NCI-H82 treated with DMSO at 0.1 percent for 48 hours (cell line): ENCODE results near the gene KCNK17.

ENCODE experiments used
- DNase-seq: peaks from one replicate; lab custom pipeline; 2025; ENCODE audit not compliant: unreplicated experiment; lab: John Stamatoyannopoulos, UW

KCNK17 gene

DNA sequence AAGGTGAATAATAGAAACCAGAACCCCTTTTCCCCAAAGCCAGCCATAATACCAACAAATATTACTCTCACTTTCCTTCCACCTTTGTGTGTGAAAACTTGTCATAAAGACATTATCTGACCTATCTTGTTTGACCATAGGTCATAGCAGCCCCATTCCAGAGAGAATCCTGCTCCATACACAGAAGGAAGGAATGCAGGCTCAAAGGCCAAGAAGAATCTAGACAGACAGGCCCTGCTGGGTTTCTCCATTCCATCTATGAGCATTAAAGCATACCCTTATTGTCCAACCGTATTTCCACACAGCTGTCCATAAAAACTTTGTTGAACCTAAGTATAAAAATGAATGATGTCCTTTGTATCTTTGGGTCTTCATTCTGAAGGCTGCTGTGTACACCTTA lies 44.3 kb downstream of the KCNK17 start:
- DNase-seq: no peak

DNA sequence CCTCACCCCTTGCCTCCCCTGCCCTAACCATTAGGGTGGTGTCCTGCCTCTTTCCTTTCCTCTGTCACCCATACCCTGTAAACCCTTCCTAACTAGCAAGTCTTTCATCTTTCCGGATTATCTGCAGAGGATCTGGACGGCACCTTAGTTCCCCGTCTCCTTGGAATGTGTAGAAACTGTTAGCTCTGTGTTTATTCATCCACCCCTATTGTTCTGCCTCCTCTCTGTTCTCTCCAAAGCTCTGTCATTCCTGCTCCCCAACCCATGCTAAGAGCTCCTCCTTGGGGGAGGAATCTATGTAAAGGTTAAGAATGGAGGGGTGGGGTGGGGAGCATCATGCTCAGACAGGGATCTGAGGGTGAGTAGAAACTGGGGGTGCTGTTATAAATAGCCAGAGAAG lies 45.5 kb downstream of the KCNK17 start:
- no peak for DNase-seq

DNA sequence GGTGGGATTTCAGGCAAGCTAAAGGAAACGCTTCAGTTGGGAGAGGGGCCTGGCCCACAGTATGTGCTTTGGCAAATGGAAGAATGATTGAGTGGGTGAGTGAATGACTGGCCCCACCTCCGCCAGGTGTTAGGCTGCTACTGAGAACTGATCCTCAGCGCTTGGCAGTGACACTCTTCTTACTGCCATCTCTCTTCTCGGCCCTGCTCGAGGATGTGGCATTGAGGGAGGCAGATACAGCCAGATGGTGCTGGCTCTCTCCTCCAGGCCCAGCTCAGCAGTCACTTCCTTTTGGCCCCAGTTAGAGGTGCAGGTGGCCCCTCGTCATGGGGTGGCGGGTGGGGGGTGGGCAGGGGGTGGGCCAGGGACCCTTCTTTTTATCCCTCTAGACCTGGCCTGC lies 46.0 kb downstream of the KCNK17 start:
- no peak for DNase-seq

DNA sequence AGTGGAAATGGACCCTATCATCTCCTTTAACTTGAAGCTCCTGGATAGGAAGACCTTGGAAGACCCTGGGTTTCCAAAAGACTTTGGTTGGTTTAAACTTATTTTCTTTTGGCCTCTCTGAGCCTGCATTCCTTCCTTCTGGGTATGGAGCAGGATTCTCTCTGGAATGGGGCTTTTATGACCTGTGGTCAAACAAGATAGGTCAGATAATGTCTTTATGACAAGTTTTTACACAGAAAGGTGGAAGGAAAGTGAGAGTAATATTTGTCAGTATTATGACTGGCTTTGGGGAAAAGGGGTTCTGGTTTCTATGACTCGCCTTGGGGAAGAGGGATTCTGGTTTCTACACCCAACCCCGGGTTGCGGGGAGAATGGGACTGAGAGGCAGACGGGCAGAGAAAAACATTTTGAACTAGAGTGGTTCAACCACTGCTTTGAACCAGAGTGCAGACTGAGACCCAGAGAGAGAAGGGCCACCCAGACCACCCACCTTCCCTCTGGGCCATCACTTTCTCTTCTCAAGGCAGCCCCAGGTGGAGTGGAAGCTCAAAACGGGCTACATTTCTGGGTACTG lies 47.4 kb downstream of the KCNK17 start:
- no peak for DNase-seq

DNA sequence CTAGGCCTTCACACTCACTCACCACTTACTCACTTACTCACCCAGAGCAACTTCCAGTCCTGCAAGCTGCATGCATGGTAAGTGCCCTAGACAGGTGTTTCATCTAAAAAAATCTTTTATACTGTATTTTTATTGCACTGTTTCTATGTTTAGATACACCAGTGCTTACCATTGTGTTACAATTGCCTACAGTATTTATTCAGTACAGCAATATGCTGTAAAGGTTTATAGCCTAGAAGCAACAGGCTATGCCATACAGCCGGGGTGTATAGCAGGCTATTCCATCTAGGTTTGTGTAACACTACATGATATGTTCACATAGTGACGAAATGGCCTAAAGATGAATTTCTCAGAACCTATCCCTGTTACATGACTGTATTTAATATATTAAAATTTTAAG lies 47.8 kb downstream of the KCNK17 start:
- DNase-seq: no peak

DNA sequence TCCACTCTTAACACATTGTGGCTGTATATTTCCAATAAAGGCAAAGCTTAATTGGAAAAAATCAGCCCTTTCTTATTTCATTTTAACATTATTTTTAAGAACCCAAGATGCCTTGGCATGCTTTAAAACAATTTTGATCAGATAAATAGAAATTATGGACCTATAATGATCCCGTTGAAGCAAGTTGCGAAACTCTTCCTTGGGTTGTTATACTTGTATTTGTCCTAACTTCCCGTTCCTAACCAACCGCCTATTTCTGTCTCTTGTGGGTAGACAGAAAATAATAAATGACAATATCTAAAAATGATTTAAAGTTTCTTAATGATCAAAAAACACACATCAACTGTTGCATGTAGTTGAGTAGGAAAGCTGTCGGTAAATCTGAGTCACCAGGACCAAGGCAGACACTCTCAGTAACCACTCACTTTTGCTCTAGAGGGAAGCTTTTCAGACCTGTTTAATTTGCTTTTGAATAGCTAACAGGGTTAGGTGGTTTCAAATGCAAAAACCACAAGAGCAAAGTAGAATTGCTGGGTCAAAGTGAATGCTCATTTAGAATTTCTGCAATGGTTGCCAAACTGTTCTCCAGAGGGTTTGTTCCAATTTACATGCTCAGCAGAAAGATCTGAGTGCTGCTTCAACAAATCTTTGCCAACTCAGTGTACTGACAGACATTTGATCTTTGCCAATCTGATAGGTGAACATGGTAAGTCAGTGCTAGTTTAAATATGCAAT lies 50.7 kb downstream of the KCNK17 start:
- DNase-seq: no peak

DNA sequence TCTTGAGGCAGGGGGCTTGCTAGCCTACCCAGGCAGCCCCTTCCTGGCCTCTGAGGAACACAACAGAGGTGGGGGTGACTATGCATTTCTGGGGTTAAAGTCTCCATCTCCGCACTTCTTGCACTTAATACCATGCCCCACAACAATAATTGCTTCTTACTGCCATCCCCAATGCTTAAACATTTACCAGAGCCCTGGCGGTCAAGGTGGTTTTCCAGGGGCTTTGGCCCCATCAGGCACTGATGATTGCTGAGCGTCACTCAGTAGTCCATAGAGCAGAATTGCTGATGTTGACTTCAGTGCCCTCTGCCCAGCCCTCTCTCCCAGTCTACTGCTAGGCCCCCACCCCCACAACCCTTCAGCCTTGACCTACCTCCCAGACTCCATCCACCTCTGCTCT lies 52.5 kb downstream of the KCNK17 start:
- DNase-seq: no peak

DNA sequence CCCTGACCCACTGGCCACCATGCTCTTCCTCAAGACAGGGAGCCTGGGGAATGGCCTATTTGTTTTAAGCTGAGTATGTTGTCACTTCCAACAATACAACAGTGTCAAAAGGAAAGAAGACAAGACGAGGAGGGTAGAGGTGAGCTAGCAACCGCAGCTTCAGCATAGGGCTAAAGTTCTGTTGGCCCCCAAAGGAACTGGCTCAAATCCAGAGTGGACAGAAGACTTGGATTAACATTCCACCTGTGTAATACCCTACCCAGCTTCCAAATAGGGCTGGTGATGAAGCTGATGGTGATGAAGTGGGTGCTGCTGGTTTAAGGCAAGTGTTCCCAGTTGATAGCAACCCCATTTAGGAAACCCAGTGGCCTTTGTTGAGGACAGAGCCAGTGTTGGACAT lies 53.3 kb downstream of the KCNK17 start:
- DNase-seq: no peak

DNA sequence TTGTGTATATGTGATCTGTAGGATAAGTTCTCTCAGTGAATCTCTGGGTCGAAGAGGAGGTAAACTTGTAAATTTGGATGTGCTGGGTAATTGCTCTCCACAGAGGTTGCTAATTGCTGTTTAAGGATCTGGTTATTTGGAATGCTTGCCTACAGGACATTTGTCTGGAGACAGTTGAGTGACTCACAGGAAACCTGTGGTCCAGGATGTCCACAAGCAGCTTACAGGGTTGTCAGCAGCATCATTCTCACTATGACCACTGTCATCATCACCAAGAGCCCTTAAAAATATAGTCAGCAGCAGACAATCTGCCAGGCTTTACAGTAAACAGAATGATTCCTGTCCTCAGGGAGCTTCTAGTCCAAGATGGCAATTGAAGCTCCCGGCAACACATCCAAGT lies 53.8 kb downstream of the KCNK17 start:
- no peak for DNase-seq

DNA sequence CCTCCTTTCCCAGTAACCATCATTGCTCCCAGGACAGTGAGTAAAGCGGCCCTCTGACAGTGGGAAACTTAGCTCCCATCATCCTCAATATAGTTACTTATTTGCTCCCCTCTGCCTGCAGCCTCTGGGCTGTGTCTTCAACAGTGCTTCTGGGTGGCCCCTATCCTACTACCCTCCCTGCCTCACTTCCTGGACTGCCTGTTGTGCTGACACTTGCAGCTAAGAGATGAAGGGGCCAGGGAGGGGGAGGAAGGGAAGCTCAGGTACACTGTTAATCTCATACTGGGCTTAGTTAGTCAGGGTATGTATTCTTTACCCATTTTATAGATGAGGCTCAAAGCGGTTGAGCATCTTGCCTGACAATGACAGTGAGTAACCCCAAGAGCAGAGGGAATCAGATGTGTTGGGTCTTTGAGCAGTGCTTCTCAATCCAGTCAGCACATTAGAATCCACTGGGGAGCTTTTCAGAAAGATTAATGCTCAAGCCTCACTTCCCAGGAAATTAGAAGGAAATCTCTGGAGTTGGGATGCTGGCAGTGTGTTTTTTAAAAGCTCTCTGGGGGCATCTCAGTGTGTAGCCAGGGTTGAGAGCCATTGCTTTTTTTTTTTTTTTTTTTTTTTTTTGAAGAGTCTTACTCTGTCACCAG lies 57.8 kb downstream of the KCNK17 start:
- DNase-seq: no peak

DNA sequence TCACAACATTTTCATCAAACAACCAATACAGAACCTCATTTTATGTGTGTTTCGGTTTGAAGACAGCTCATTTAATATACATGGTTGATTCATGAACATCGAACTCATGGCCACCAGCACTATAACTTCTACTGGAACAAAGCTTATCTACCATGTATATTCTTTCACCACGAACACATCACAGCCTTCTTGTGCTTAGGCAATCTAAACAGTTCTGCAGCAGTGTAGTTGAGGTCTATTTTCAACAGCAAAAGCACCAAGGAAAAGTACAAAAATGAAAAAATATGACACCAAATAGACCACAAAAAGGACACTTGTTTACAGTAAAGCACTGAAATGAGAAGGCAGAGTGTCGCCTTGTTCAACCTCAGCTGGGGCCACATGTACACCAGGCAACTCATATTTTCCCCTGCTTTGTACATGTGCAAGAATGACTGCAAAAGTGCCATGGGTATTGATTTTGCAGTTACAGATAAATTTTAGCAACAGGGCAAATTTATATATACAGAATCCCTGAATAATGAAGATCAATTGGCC lies 59.2 kb downstream of the KCNK17 start:
- DNase-seq: no peak

DNA sequence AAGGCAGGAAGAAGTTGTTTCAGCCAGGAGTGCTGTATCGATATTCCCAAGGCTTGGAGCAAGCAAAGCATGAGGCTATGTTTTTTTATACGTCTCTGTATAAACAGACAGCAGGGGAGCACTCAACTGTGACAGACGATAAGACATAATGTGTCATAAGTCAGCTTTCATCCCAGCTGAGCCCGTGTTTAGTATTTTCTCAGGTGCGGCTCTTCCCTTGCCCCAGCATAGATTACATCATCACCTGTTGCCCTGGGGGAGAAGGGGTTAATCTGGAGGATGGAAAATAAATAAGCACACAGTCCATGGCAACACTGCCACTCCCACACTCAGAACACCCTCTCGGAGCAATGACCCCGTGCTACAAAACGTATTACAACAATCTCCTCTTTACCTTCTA lies 62.8 kb downstream of the KCNK17 start:
- no peak for DNase-seq

DNA sequence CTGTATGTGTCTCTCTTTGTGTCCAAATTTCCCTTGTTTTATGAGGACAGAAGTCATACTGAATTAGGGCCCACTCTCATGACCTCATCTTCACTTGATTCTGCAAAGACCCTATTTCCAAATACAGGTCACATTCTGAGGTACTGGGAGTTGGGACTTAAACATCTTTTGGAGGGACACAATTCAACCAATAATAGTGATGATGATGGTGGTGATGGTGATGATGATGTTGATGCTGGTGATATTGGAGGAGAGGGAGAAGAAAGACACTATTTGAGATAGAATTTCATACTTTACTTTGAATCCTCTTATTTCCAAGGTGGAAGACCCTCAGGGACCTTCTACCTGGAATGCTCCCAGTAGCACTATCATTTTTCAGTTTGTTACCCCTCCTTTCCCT lies 63.7 kb downstream of the KCNK17 start:
- no peak for DNase-seq

DNA sequence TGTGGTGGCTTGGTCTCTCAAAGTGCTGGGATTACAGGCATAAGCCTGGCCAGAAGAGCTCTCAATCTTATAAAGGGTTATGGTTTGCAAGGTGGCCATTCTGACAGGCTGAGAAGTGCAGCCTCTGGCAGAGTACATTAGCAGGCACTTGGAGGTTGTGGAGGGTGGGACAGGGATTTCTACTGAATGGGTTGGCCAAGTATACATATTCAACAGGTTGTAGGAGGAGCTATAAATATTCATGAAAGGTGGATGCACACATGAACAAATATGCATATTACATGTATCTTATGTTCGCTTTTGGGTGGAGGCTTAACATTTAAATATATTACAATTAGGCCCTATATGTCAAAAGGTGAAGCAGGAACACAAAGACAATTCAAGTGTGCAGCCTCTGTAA lies 64.9 kb downstream of the KCNK17 start:
- DNase-seq: no peak
